Upper lobe of right lung (tissue), 1 donor: ENCODE measurements around the gene SLC38A8. TPM values are rescaled to one million over a fixed set of nuclear protein-coding genes. Genes with fewer than 3 reads are reported as not detected.

Experiments
- ATAC-seq: fragments of 200-7000 bp; cut with Tn5 transposase; one replicate; pipeline ENCODE4 v1.9.1; 2020; ENCODE audit warnings: mild to moderate bottlenecking, moderate library complexity
- DNase-seq: peaks from one replicate; pipeline ENCODE4 v3.0.0-alpha.2; 2020
- H3K27ac ChIP-seq: fragments of 200-600 bp; one replicate; pipeline ENCODE4 v1.8.0; 2022
- H3K27me3 ChIP-seq: fragments of 200-600 bp; one replicate; pipeline ENCODE4 v1.8.0; 2022; ENCODE audit warnings: mild to moderate bottlenecking
- H3K36me3 ChIP-seq: fragments of 200-600 bp; one replicate; pipeline ENCODE4 v1.8.0; 2022
- H3K4me1 ChIP-seq: fragments of 200-600 bp; one replicate; pipeline ENCODE4 v1.8.0; 2022
- H3K4me3 ChIP-seq: fragments of 200-600 bp; one replicate; pipeline ENCODE4 v1.8.0; 2022; ENCODE audit warnings: mild to moderate bottlenecking
- H3K9me3 ChIP-seq: fragments of 200-600 bp; one replicate; pipeline ENCODE4 v1.8.0; 2022
- intact Hi-C: fragments of 100-400 bp; cut with DNase I; formaldehyde crosslinking; loops from one replicate; pipeline ENCODE4 v1.11.0; 2022
- total RNA-seq: library from RNA; stranded (reverse); fragmentation: NEBNext Ultra II Directional; extraction: Animal tissue kit (Norgen Biotek cat#: 25700); gene quantifications from one replicate; pipeline ENCODE4 v1.2.1, GENCODE V29; 2021
- TF ChIP-seq, protein P1 (sequence below): fragments of 200-600 bp; IDR thresholded peaks from one replicate; pipeline ENCODE4 v1.8.0; 2022; ENCODE audit warnings: antibody characterized with exemption
- donor health status: DM: no; HTN: yes; CAD: no; lungs with severe emphysema.

SLC38A8 gene
- total RNA-seq, 1 donor from 2014 or later, result not detected

DNA sequence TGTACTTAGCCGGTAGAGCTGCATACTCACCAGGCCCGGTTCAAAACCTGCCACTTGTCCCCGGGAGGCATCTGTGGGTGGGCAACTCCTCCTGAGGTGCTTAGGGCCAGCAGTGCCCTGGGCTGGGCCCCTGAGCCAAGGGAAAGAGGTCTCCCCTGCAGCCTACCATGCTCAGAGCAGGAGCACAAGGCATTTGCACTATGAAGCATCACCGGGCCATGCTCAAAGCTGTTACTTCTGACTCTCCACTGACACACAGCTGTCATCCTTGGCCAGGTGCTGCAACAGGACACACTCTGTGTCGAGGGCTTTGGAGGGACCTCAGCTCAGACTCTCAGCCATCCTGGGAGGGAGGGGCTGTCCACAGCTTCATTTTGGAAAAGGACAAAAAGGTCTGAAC is 37.2 kb downstream of the SLC38A8 start:
- no peaks in the 10 kb centered on the region for H3K36me3 ChIP-seq
- no peak for DNase-seq
- H3K4me1 ChIP-seq, result no peaks in the 10 kb centered on the region
- H3K27me3 ChIP-seq, result peaks cover 10% of the 10 kb centered on the region
- no peak overlapping the region for H3K4me3 ChIP-seq
- TF ChIP-seq, protein P1, sequence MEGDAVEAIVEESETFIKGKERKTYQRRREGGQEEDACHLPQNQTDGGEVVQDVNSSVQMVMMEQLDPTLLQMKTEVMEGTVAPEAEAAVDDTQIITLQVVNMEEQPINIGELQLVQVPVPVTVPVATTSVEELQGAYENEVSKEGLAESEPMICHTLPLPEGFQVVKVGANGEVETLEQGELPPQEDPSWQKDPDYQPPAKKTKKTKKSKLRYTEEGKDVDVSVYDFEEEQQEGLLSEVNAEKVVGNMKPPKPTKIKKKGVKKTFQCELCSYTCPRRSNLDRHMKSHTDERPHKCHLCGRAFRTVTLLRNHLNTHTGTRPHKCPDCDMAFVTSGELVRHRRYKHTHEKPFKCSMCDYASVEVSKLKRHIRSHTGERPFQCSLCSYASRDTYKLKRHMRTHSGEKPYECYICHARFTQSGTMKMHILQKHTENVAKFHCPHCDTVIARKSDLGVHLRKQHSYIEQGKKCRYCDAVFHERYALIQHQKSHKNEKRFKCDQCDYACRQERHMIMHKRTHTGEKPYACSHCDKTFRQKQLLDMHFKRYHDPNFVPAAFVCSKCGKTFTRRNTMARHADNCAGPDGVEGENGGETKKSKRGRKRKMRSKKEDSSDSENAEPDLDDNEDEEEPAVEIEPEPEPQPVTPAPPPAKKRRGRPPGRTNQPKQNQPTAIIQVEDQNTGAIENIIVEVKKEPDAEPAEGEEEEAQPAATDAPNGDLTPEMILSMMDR, result no peak
- intact Hi-C loops, result no loop called here
- H3K27ac ChIP-seq, result no peak overlapping the region
- no peak for ATAC-seq
- no peaks in the 10 kb centered on the region for H3K9me3 ChIP-seq

DNA sequence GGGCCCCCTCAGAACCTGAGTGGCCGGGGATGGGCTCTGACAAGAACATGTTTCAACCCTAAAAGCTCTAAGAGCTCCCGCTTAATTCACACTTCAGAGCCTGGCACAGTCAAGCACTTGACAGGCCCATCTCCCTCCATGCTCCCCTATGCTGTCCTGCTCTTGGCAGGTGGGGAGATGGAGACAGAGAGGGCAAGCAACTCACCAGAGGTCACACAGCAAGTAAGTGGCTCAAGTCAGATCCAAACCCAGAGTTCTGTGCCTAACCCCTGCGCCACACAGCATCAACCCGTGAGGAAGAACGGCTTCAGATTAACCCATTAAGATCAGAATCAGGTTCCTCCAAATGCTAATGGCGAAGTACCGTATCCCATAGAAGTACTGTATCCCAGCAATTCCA is 38.2 kb downstream of the SLC38A8 start:
- peaks cover 14% of the 10 kb centered on the region for H3K27me3 ChIP-seq
- no peak overlapping the region for H3K4me3 ChIP-seq
- intact Hi-C loops, result no loop called here
- H3K4me1 ChIP-seq, result no peaks in the 10 kb centered on the region
- DNase-seq (no peak), ATAC-seq (no peak)
- H3K36me3 ChIP-seq, result no peaks in the 10 kb centered on the region
- no peaks in the 10 kb centered on the region for H3K9me3 ChIP-seq
- H3K27ac ChIP-seq, result no peak overlapping the region
- TF ChIP-seq, protein P1, result no peak

DNA sequence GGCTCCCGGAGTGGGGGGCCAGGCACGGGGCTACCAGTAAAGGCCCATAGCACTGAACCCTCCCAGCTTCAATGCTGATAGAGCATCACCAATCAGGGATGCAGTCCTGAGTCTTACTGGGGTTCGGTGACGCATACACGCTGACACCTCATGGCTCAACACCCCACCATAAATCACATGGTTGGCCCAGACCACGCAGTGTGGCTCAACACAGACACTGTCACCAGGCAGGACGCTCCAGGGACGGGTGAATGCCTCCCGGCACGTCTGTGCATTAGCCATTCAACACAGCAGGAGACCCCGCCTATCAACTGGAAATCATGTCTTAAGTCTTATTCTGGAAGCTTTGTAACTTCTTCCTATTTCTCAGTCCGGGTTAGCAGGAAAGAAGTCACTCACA is 39.6 kb downstream of the SLC38A8 start:
- no peak for DNase-seq
- intact Hi-C loops, result no loop called here

DNA sequence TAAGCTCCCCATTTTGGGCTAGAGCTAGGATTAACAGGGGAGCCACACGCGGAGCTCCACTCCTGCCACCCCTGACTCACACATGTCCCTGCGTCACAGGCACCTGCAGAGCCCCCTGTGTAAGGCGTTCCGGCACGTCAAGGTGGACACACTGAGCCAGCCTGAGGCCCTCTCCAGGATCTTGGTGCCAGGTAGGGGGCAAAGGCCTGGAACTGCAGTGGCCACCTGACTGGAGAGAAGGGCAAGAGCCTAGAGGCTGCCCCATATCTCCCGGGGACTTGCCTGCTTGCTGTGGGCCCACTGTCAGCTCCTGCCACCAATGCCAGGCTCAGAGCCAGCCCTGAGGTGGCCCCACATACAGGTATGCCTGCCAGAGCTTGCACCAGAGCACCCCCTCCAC is 40.9 kb downstream of the SLC38A8 start:
- intact Hi-C loops, result no loop called here
- ATAC-seq, result no peak
- Histone ChIP-seq H3K27me3 (peaks cover 22% of the 10 kb centered on the region), H3K9me3 (no peaks in the 10 kb centered on the region), H3K36me3 (no peaks in the 10 kb centered on the region), H3K27ac (no peak overlapping the region), H3K4me1 (no peaks in the 10 kb centered on the region), H3K4me3 (no peak overlapping the region)
- DNase-seq, result no peak
- TF ChIP-seq, protein P1, result no peak

More for the DNA sequence above, 39.6 kb downstream of the SLC38A8 start:
- no peak overlapping the region for H3K4me3 ChIP-seq
- no peak overlapping the region for H3K27ac ChIP-seq
- TF ChIP-seq, protein P1, result no peak
- H3K9me3 ChIP-seq, result no peaks in the 10 kb centered on the region
- ATAC-seq, result no peak
- H3K36me3 ChIP-seq, result no peaks in the 10 kb centered on the region
- H3K27me3 ChIP-seq, result peaks cover 22% of the 10 kb centered on the region
- no peaks in the 10 kb centered on the region for H3K4me1 ChIP-seq

DNA sequence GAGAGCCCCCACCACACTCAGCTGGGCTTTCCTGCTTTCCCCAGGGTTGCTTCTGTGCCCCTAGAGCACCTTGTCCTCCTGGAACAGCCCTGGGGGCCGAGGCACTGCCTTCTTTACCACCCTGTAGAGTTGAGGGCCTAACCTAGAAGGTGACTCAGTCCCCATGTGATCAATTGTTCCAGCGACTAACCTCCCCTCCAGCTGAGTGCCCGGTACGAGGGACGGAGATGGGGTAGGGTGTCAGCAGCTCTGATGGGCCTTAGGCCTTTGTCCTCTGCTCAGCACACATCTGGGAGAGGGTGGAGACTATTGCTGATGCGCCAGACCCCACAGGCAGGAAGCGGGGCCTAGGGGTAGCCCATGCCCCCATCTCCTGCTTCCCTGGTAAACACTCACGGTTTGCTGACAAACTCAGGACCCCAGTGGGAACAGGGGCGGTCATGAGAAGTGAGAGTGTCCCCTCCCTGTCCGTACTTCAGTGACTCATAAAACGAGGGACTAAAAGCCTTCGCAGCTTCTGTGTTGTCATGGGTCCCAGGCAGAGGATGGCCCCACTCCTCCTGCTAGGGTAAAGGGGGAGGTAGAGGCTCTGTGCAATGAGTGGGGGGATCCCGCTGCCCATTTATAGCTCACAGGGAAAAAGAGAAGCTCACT is 41.5 kb downstream of the SLC38A8 start:
- Histone ChIP-seq H3K4me1 (no peaks in the 10 kb centered on the region), H3K4me3 (no peak overlapping the region), H3K27ac (no peak overlapping the region), H3K36me3 (no peaks in the 10 kb centered on the region), H3K27me3 (peaks cover 24% of the 10 kb centered on the region), H3K9me3 (no peaks in the 10 kb centered on the region)
- ATAC-seq (no peak), DNase-seq (no peak)
- TF ChIP-seq, protein P1, result no peak
- intact Hi-C loops, result no loop called here

DNA sequence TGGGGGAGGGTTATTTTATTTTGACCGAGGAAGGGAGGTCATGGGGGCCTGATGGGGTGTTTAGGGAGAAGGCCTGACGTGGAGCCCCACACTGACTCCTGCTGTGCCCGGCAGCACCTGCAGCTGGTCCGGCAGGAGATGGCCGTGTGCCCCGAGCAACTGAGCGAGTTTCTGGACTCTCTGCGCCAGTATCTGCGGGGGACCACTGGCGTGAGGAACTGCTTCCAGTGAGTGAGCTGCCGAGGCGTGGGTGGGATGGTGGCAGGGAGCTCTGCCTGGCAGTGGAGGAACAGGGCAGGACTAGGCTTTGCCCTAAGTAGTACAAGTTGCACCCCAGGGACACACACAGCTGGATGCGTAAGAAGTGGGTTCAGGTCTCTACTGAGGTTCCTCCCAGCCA is 44.5 kb downstream of the SLC38A8 start:
- Histone ChIP-seq H3K36me3 (no peaks in the 10 kb centered on the region), H3K27me3 (peaks cover 25% of the 10 kb centered on the region), H3K4me1 (no peaks in the 10 kb centered on the region), H3K9me3 (no peaks in the 10 kb centered on the region), H3K4me3 (no peak overlapping the region), H3K27ac (no peak overlapping the region)
- intact Hi-C loops, result no loop called here
- DNase-seq (no peak), ATAC-seq (no peak)
- TF ChIP-seq, protein P1, result no peak
